Measurements from ENCODE around the gene SLC39A5.

SLC39A5 gene

DNA sequence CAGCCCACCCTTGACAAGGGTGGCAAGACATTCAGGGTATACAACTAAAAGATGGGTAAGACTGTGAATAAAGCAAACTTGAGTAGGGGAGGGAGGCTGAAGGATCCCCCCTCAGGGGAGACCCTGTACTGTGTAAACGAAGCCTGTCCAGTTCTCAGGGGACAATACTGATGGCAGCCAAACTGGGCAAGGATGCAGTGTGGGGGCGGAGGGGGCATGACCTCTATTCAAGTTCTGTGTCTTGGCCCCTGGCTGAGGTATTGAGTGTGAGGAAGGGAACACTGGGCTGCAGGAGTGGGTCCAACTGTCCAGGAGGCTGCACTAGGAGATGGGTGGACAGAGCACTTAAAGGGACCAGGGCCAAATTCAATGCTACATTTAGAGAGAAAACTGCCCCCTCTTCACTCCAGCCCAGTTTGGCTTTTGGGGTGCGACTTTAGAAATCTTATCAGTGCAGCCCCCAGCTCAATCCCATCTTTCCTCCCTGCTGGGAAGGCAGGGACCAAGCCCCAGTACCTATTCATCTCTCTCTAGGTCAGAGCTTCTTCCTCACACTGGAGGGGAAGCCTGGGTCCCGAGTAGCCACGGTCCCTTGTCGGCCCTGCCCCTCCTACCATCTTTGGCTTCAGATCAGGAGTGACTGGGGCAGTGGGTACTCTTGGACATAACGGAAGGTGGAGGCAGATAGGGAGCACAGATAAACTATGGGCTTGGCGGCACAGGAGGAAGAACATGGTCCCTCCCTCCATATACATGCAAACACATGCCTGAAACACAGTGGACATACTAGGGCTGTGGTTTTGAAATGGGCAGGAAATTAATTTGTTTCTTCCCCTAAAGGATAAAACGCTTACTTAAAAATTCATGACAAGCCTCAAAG, 11.8 kb downstream of the SLC39A5 start:
- Histone ChIP-seq H3K27me3 (ENCODE audit: control insufficient read depth in 2 of 2, insufficient read depth in 2 of 2, low read length in 2 of 2) (no peaks in the 10 kb centered on the region), H3K36me3 (ENCODE audit: control insufficient read depth in 2 of 2, insufficient read depth in 2 of 2, low read length in 2 of 2) (peaks cover 44 to 62% of the 10 kb centered on the region in 2 donors)

DNA sequence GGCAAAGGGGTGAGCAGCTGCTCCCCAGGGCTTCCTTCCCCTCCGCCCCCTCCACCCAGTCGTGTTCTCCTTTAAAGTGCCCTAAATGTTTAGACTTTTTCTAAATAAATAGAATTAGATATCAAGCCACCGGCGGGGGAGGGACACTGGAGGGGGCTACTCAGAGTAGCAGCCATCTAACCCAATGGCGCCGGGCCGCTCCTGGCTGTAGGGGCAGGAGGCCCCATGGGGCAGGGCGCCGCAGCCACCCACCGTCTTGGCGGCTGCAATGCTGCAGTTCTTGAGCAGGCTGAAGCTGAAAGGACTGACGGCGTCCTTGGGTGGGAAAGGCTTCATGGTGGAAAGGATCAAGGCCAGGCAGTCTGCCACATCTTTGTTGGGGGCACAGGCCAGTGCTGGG, 13.1 kb downstream of the SLC39A5 start:
- Histone ChIP-seq H3K9ac (ENCODE audit: low read depth in 1 of 2, low read length in 2 of 2) (no peak overlapping the region), H3K27me3 (ENCODE audit: control insufficient read depth in 2 of 2, insufficient read depth in 2 of 2, low read length in 2 of 2) (no peaks in the 10 kb centered on the region), H3K27ac (ENCODE audit: low read depth in 2 of 2, low read length in 2 of 2) (no peak overlapping the region), H3K36me3 (ENCODE audit: control insufficient read depth in 2 of 2, insufficient read depth in 2 of 2, low read length in 2 of 2) (peaks cover 51 to 64% of the 10 kb centered on the region in 2 donors), H3K4me1 (ENCODE audit: control insufficient read depth in 2 of 2, insufficient read depth in 2 of 2, low read length in 2 of 2) (no peaks in the 10 kb centered on the region), H3K4me3 (ENCODE audit: low read length in 2 of 2) (no peak overlapping the region), H3K9me3 (ENCODE audit: control insufficient read depth in 2 of 2, low read length in 2 of 2) (no peaks in the 10 kb centered on the region)

More for the DNA sequence above, 11.8 kb downstream of the SLC39A5 start:
- Histone ChIP-seq H3K9ac (ENCODE audit: low read depth in 1 of 2, low read length in 2 of 2) (no peak overlapping the region), H3K4me3 (ENCODE audit: low read length in 2 of 2) (no peak overlapping the region), H3K4me1 (ENCODE audit: control insufficient read depth in 2 of 2, insufficient read depth in 2 of 2, low read length in 2 of 2) (no peaks in the 10 kb centered on the region), H3K27ac (ENCODE audit: low read depth in 2 of 2, low read length in 2 of 2) (no peak overlapping the region), H3K9me3 (ENCODE audit: control insufficient read depth in 2 of 2, low read length in 2 of 2) (no peaks in the 10 kb centered on the region)

DNA sequence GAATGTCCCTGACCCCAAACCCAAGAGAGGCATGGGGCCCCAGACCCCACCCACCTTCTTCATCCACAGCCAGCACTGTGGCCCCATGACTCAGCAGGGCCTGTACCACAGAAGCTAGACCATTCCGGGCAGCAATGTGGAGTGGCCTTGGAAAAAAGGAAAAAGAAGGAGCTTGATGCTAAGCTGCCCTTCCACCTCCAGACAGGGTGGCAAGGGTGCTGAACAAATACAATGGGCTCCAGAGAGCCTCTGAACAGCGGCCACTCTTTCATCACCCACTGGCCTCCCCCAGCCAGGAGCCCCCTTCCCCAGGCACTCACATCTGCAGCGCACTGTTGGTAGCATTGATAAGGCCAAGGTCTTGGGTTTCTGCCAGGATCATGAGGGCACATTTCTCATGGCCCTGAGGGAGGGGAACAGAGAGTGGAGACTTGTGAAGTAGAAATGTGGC, 13.9 kb downstream of the SLC39A5 start:
- H3K27me3 ChIP-seq (ENCODE audit: control insufficient read depth in 2 of 2, insufficient read depth in 2 of 2, low read length in 2 of 2) = no peaks in the 10 kb centered on the region
- no peaks in the 10 kb centered on the region for H3K9me3 ChIP-seq (ENCODE audit: control insufficient read depth in 2 of 2, low read length in 2 of 2)
- H3K4me1 ChIP-seq (ENCODE audit: control insufficient read depth in 2 of 2, insufficient read depth in 2 of 2, low read length in 2 of 2) = no peaks in the 10 kb centered on the region
- no peak overlapping the region for H3K27ac ChIP-seq (ENCODE audit: low read depth in 2 of 2, low read length in 2 of 2)
- H3K4me3 ChIP-seq (ENCODE audit: low read length in 2 of 2) = no peak overlapping the region
- no peak overlapping the region for H3K9ac ChIP-seq (ENCODE audit: low read depth in 1 of 2, low read length in 2 of 2)
- H3K36me3 ChIP-seq (ENCODE audit: control insufficient read depth in 2 of 2, insufficient read depth in 2 of 2, low read length in 2 of 2) = peaks cover 59 to 70% of the 10 kb centered on the region in 2 donors

DNA sequence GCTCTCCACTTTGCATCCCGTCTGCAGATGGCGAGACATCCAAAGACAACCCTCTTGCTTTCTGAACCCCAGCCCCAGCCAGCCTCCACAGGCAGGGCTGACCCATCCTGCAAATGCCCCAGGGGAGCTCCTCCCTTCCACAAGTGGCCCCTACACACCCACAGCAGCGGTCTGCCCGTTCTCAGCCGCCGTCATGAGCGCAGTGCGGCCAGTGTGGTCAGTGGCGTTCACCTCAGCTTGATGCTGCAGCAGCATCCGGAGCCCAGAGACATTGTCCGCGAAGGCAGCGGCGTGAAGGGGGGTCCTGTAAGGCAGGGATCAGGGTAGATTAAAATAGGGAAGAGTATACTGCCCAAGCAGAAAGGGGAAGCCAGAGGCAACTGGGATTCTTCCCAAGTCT, 14.6 kb downstream of the SLC39A5 start:
- Histone ChIP-seq H3K9ac (ENCODE audit: low read depth in 1 of 2, low read length in 2 of 2) (no peak overlapping the region), H3K27me3 (ENCODE audit: control insufficient read depth in 2 of 2, insufficient read depth in 2 of 2, low read length in 2 of 2) (no peaks in the 10 kb centered on the region), H3K4me1 (ENCODE audit: control insufficient read depth in 2 of 2, insufficient read depth in 2 of 2, low read length in 2 of 2) (no peaks in the 10 kb centered on the region), H3K4me3 (ENCODE audit: low read length in 2 of 2) (no peak overlapping the region), H3K27ac (ENCODE audit: low read depth in 2 of 2, low read length in 2 of 2) (no peak overlapping the region), H3K36me3 (ENCODE audit: control insufficient read depth in 2 of 2, insufficient read depth in 2 of 2, low read length in 2 of 2) (peaks cover 64 to 71% of the 10 kb centered on the region in 2 donors), H3K9me3 (ENCODE audit: control insufficient read depth in 2 of 2, low read length in 2 of 2) (no peaks in the 10 kb centered on the region)

DNA sequence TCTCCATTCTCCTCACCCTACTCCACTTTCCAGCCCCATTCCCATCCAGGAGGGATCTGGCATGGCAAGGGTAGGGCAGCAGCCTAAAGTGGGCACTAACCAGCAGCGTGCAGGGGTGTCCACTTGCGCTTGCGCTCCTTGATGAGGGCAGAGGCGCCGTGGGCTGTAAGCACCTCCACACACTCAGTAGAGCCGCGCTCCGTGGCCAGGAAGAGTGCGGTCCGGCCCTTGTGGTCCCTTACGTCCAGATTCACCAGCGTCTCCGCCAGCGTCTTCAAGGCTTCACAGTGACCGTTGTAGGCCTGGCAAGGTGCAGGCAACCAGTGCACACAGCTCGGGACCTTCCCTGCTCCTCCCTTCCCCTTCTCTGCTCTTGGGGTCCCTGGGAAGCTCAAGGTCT, 18.1 kb downstream of the SLC39A5 start:
- H3K9ac ChIP-seq (ENCODE audit: low read depth in 1 of 2, low read length in 2 of 2) = no peak overlapping the region
- no peaks in the 10 kb centered on the region for H3K4me1 ChIP-seq (ENCODE audit: control insufficient read depth in 2 of 2, insufficient read depth in 2 of 2, low read length in 2 of 2)
- H3K27me3 ChIP-seq (ENCODE audit: control insufficient read depth in 2 of 2, insufficient read depth in 2 of 2, low read length in 2 of 2) = no peaks in the 10 kb centered on the region
- H3K9me3 ChIP-seq (ENCODE audit: control insufficient read depth in 2 of 2, low read length in 2 of 2) = no peaks in the 10 kb centered on the region
- peaks cover 65 to 80% of the 10 kb centered on the region in 2 donors for H3K36me3 ChIP-seq (ENCODE audit: control insufficient read depth in 2 of 2, insufficient read depth in 2 of 2, low read length in 2 of 2)
- H3K4me3 ChIP-seq (ENCODE audit: low read length in 2 of 2) = no peak overlapping the region
- H3K27ac ChIP-seq (ENCODE audit: low read depth in 2 of 2, low read length in 2 of 2) = no peak overlapping the region

- Histone ChIP-seq H3K36me3 (ENCODE audit: control insufficient read depth in 2 of 2, insufficient read depth in 2 of 2, low read length in 2 of 2) (peaks cover 66 to 80% of the 10 kb centered on the region in 2 donors), H3K9ac (ENCODE audit: low read depth in 1 of 2, low read length in 2 of 2) (no peak overlapping the region), H3K27ac (ENCODE audit: low read depth in 2 of 2, low read length in 2 of 2) (no peak overlapping the region), H3K4me1 (ENCODE audit: control insufficient read depth in 2 of 2, insufficient read depth in 2 of 2, low read length in 2 of 2) (no peaks in the 10 kb centered on the region), H3K9me3 (ENCODE audit: control insufficient read depth in 2 of 2, low read length in 2 of 2) (no peaks in the 10 kb centered on the region), H3K27me3 (ENCODE audit: control insufficient read depth in 2 of 2, insufficient read depth in 2 of 2, low read length in 2 of 2) (no peaks in the 10 kb centered on the region), H3K4me3 (ENCODE audit: low read length in 2 of 2) (no peak overlapping the region)
Measured at GRCh38 chr12:56248711-56249110, 18.9 kb downstream of the SLC39A5 start.

GRCh38 chr12:56252649-56253048, 22.8 kb downstream of the SLC39A5 start:
- no peaks in the 10 kb centered on the region for H3K9me3 ChIP-seq (ENCODE audit: control insufficient read depth in 2 of 2, low read length in 2 of 2)
- peaks cover 57 to 75% of the 10 kb centered on the region in 2 donors for H3K36me3 ChIP-seq (ENCODE audit: control insufficient read depth in 2 of 2, insufficient read depth in 2 of 2, low read length in 2 of 2)
- peaks cover 13 to 15% of the 10 kb centered on the region in 2 donors for H3K4me1 ChIP-seq (ENCODE audit: control insufficient read depth in 2 of 2, insufficient read depth in 2 of 2, low read length in 2 of 2)
- H3K27ac ChIP-seq (ENCODE audit: low read depth in 2 of 2, low read length in 2 of 2) = no peak overlapping the region
- no peak overlapping the region for H3K9ac ChIP-seq (ENCODE audit: low read depth in 1 of 2, low read length in 2 of 2)
- H3K27me3 ChIP-seq (ENCODE audit: control insufficient read depth in 2 of 2, insufficient read depth in 2 of 2, low read length in 2 of 2) = no peaks in the 10 kb centered on the region
- H3K4me3 ChIP-seq (ENCODE audit: low read length in 2 of 2) = no peak overlapping the region

- no peak overlapping the region for H3K9ac ChIP-seq (ENCODE audit: low read depth in 1 of 2, low read length in 2 of 2)
- H3K4me1 ChIP-seq (ENCODE audit: control insufficient read depth in 2 of 2, insufficient read depth in 2 of 2, low read length in 2 of 2) = peaks cover 13 to 15% of the 10 kb centered on the region in 2 donors
- no peaks in the 10 kb centered on the region for H3K27me3 ChIP-seq (ENCODE audit: control insufficient read depth in 2 of 2, insufficient read depth in 2 of 2, low read length in 2 of 2)
- peaks cover 53 to 70% of the 10 kb centered on the region in 2 donors for H3K36me3 ChIP-seq (ENCODE audit: control insufficient read depth in 2 of 2, insufficient read depth in 2 of 2, low read length in 2 of 2)
- H3K27ac ChIP-seq (ENCODE audit: low read depth in 2 of 2, low read length in 2 of 2) = no peak overlapping the region
- no peaks in the 10 kb centered on the region for H3K9me3 ChIP-seq (ENCODE audit: control insufficient read depth in 2 of 2, low read length in 2 of 2)
- H3K4me3 ChIP-seq (ENCODE audit: low read length in 2 of 2) = no peak overlapping the region
Measured at GRCh38 chr12:56253091-56253490, 23.2 kb downstream of the SLC39A5 start.

DNA sequence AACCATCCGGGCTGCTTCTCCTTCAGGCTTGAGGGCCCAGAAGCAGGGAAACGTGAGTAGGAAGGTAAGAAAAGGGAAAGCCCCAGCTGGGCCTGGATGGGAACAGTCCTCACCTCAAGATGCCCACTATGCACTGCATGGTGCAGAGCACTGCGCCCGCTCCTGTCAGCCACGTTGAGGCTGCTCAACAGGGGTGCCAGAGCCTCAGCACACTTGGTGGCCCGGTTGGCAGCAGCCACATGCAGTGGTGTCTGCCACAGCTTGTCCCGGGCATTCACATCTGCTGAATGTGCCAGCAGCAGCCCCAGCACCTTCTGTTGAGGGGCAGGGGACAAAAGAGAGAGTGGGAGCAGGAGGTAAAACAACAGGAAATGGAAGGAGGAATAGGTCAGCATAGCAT, 25.8 kb downstream of the SLC39A5 start:
- peaks cover 42 to 50% of the 10 kb centered on the region in 2 donors for H3K36me3 ChIP-seq (ENCODE audit: control insufficient read depth in 2 of 2, insufficient read depth in 2 of 2, low read length in 2 of 2)

DNA sequence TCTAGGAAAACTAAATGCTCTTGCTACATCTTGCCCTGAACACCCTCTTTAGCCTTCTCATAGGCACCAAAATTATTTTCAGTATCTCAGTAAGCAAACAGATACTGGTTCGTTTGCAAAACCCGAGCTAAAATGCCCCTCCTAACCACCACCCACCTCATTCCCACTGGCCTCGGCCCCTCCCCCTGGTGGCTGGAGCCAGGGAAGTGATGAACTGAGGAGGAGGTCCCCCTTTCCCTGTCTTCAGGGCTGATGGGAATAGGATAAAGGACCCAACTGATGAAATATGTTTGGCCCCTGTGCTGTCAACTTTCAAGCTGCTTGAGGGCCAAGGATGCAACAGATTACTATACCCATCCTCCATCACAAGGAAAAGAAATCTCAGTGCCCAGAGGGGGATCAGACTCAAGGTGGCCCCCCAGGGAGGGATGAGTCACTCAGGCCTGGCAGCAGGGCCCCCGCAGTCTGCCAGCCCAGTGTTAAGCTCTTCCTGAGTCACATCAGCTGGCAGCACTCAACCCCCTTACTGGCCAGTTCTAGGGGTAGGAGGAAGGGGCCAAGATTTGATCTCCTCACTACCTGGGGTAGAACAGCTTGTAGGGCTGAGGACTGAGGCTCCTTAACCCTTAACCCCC, 26.6 kb downstream of the SLC39A5 start:
- Histone ChIP-seq H3K36me3 (ENCODE audit: control insufficient read depth in 2 of 2, insufficient read depth in 2 of 2, low read length in 2 of 2) (peaks cover 42 to 46% of the 10 kb centered on the region in 2 donors), H3K4me1 (ENCODE audit: control insufficient read depth in 2 of 2, insufficient read depth in 2 of 2, low read length in 2 of 2) (peaks cover 19% of the 10 kb centered on the region in 2 donors), H3K4me3 (ENCODE audit: low read length in 2 of 2) (no peak overlapping the region), H3K27me3 (ENCODE audit: control insufficient read depth in 2 of 2, insufficient read depth in 2 of 2, low read length in 2 of 2) (no peaks in the 10 kb centered on the region), H3K9me3 (ENCODE audit: control insufficient read depth in 2 of 2, low read length in 2 of 2) (no peaks in the 10 kb centered on the region), H3K27ac (ENCODE audit: low read depth in 2 of 2, low read length in 2 of 2) (no peak overlapping the region), H3K9ac (ENCODE audit: low read depth in 1 of 2, low read length in 2 of 2) (no peak overlapping the region)

More for the DNA sequence above, 25.8 kb downstream of the SLC39A5 start:
- Histone ChIP-seq H3K4me1 (ENCODE audit: control insufficient read depth in 2 of 2, insufficient read depth in 2 of 2, low read length in 2 of 2) (peaks cover 19% of the 10 kb centered on the region in 2 donors), H3K9ac (ENCODE audit: low read depth in 1 of 2, low read length in 2 of 2) (no peak overlapping the region), H3K4me3 (ENCODE audit: low read length in 2 of 2) (no peak overlapping the region), H3K27me3 (ENCODE audit: control insufficient read depth in 2 of 2, insufficient read depth in 2 of 2, low read length in 2 of 2) (no peaks in the 10 kb centered on the region), H3K9me3 (ENCODE audit: control insufficient read depth in 2 of 2, low read length in 2 of 2) (no peaks in the 10 kb centered on the region), H3K27ac (ENCODE audit: low read depth in 2 of 2, low read length in 2 of 2) (no peak overlapping the region)
